ENCODE data around the gene LRTM2.

DNA sequence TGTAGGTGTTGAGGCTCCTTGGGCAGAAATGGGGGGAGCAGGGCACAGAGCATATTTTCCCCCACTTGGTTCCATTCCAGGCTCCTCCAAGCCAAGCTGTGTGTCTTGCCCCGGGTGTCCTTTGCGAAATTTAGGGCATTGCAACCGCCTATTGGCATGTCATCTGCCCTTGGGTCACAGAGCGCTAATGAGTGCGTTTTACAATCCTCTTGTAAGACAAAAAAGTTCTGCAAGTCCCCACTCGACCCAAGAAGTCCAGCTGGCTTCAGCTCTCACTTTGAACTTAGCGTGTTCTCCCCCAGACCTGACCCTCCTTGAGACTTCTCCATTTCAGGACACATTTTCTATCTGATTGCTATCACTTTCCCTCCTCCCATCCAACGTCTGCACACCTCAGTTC lies 6.1 kb upstream of the LRTM2 start:
- TF ChIP-seq, protein P1, sequence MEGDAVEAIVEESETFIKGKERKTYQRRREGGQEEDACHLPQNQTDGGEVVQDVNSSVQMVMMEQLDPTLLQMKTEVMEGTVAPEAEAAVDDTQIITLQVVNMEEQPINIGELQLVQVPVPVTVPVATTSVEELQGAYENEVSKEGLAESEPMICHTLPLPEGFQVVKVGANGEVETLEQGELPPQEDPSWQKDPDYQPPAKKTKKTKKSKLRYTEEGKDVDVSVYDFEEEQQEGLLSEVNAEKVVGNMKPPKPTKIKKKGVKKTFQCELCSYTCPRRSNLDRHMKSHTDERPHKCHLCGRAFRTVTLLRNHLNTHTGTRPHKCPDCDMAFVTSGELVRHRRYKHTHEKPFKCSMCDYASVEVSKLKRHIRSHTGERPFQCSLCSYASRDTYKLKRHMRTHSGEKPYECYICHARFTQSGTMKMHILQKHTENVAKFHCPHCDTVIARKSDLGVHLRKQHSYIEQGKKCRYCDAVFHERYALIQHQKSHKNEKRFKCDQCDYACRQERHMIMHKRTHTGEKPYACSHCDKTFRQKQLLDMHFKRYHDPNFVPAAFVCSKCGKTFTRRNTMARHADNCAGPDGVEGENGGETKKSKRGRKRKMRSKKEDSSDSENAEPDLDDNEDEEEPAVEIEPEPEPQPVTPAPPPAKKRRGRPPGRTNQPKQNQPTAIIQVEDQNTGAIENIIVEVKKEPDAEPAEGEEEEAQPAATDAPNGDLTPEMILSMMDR (conservative IDR thresholded peaks at IDR 0.05 in 1 of 2, IDR thresholded peaks at IDR 0.05 in 1 of 2; ENCODE audit: extremely low read depth in 1 of 2, insufficient read depth in 1 of 2, low read depth in 1 of 2, low read length in 2 of 2): no peak
- TF ChIP-seq EZH2 (IDR thresholded peaks at IDR 0.05; ENCODE audit: borderline replicate concordance, low read length): no peak

Data from mammary epithelial cell (primary cell).